HG03575 (cell line): Measurements from ENCODE around the gene GJA10.
"Not testable (repeated sequence)": the region's sequence is repeated elsewhere in the genome, so short reads cannot be mapped to it uniquely, and the experiment has no call there.

Source experiments
- ATAC-seq: cut with Tn5 transposase; IDR thresholded peaks from one replicate; pipeline ENCODE4 v1.9.1; 2021; ENCODE audit not compliant: unreplicated experiment, insufficient number of reproducible peaks, low FRiP score; ENCODE audit errors: extremely low read depth

The GJA10 gene

GRCh38 chr6:89894169-89894568 is at the start of gene GJA10:
TSS of gene GJA10 (plus strand) at chr6:89894469. CDS start at chr6:89894469, 0 bp downstream.
- ATAC-seq = no peak

DNA sequence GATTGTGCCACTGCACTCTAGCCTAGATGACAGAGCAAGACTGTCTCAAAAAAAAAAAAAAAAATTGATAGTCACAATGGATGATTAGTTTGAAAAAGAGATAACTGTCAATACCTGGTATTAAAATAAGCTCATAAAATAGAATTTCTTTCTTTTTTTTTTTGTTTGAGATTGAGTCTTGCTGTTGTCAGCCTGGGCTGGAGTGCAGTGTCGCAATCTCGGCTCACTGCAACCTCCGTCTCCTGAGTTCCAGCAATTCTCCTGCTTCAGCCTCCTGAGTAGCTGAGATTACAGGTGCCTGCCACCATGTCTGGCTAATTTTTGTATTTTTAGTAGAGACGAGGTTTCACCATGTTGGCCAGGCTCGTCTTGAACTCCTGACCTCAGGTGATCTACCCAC is 46.8 kb upstream of the GJA10 start:
- not testable (repeated sequence) for ATAC-seq

DNA sequence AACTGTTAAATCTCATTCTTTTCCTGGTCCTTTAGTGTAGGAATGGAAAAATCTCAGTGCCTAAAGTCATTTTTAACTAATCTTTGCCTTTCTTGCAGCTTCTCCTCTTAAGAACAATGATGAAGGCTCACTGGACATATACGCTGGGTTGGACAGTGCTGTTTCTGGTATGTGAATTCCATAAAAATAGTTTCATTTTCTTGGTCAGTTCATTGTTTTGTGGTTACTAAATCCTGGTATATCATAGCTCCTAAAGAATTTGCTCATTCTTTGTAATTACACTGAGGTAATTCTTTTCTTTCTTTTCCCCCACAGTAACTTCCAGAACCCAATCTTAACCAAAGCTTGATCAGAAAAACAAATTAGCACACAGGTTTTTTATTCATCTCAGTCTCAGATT is 41.2 kb upstream of the GJA10 start:
- no peak for ATAC-seq

DNA sequence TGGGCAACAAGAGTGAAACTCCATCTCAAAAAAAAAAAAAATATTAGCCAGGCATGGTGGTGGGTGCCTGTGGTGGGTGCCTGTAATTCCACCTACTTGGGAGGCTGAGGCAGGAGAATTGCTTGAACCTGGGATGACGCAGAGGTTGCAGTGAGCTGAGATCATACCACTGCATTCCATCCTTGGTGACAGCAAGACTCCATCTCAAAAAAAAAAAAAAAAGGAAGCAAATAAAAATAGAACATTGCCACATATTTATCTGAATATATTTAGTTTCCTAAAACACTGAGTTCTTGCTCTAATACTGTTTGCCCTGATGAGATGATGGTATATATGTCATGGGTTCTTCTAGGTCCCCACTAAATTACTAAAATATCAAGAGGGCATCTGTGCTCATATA is 36.2 kb upstream of the GJA10 start:
- ATAC-seq = no peak

DNA sequence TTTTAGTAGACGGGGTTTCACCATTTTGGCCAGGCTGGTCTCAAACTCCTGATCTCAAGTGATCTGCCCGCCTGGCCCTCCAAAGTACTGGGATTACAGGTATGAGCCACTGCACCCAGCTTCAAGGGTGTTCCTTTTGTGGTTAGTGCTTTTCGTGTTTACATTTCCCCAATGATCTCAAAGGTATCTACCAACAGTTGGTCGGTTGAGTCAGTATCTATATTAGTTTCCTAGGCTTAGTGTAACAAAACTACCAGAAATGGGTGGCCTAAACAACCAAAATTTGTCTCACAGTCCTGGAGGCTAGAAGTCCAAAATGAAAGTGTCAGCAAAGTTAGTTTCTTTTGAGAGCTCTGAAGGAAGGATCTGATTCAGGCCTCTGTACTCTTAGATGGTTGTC is 34.5 kb upstream of the GJA10 start:
- ATAC-seq = peak; percentile 42

DNA sequence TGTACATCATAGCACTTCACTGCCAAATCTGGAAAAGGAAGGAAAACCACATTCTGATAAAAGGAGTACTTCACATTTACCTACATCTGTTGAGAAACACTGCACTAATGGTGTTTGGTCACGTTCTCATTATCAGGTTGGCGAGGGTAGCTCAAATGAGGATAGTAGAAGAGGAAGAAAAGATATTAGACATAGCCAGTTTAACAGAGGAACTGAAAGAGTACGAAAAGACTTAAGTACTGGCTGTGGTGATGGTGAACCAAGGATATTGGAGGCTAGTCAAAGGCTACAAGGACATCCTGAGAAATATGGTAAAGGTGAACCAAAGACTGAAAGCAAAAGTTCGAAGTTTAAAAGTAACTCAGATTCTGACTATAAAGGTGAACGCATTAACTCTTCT is 32.0 kb upstream of the GJA10 start:
- no peak for ATAC-seq

DNA sequence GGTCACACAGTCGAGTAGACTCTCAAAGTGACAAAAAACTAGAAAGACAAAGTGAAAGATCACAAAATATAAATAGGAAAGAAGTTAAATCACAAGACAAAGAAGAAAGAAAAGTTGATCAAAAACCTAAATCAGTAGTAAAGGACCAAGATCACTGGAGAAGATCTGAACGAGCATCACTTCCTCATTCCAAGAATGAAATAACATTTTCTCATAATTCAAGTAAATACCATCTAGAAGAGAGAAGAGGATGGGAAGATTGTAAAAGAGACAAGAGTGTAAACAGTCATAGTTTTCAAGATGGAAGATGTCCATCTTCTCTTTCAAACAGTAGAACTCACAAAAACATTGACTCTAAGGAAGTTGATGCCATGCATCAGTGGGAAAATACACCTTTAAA is 31.6 kb upstream of the GJA10 start:
- ATAC-seq = no peak

DNA sequence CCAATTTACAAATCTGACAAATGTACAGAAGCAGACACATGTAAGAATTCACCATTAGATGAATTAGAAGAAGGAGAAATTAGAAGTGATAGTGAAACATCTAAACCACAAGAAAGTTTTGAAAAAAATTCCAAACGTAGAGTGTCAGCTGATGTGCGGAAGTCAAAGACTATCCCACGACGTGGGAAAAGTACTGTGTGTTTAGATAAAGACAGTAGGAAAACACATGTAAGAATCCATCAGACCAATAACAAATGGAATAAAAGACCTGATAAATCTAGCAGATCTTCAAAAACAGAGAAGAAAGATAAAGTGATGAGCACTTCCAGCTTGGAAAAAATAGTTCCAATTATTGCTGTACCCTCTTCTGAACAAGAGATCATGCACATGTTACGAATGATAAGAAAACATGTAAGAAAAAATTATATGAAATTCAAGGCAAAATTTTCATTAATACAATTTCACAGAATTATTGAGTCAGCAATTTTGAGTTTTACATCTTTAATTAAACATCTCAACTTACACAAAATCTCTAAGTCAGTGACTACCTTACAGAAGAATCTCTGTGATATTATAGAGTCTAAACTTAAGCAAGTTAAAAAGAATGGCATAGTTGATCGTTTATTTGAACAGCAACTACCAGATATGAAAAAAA is 28.1 kb upstream of the GJA10 start:
- ATAC-seq = no peak

DNA sequence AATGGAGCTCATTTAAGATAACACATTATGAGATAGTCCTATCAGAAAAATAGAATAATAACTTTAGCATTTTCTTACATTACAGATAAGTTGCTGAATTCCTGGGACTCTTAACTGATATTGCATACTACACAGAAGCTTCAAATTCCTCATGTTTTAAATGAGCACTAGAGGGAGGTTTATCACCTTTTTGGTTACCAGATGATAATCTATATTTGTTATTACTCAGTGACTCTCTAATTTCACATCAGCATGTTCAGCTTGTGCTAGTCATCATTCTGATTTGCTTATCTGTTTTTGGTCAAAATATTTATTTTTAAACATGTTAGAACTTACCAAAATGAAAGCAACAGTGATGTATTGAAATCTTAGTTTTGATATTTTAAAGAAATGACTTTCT is 20.5 kb upstream of the GJA10 start:
- ATAC-seq = no peak

DNA sequence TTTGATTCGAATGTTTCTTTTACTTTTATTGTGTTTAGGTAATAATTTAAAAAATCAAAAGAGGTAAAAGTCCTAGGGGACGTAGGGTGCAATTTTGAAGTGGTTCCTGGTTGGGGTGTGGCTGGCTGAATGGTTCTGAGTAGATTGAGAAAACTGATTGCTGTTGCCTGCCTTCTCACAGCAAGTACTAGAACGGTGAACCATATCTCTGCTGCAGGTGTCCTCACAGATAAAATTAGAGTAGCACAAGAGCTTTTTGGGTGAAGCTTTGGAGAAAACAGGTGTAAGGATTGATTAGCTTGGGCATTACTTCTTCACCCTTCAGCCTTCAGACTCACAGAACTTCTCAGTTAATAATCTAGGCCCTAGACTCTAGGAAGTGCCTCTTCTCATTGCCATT is 19.8 kb upstream of the GJA10 start:
- ATAC-seq = no peak

DNA sequence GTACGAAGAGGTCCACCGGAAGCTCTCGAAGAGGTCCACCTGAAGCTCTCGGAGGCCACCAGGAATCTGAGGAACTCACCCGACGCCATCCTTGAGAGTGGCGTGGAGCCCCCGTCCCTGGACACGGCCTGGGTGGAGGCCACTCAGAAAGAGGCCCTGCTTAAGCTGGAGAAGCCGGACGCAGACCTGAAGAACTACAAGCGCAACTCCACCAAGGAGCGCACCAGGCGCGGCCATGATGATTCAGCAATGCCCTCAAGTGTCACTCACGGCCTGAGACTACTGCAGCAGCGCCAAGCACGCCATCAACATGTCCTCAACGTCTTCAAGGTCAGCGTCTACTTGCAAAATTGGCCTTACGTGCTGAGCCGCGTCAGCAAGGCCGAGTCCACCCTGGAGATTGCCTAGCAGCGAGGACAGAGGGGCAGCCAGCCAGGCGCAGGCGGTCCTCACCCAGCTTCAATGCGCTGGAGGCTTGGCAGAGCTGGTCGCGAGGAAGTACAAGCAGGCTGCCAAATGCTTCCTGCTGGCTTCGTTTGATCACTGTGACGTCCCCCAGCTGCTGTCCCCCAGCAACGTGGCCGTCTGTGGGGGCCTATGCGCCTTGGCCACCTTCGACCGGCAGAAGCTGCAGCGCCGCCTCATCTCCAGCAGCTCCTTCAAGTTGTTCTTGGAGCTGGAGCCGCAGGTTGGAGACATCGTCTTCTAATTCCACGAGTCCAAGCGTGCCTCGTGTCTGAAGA is 7.7 kb upstream of the GJA10 start:
- ATAC-seq = no peak

- no peak for ATAC-seq
Measured at GRCh38 chr6:89887452-89888137, 6.7 kb upstream of the GJA10 start.

GRCh38 chr6:89888138-89888514 is 6.1 kb upstream of the GJA10 start:
- ATAC-seq = no peak

DNA sequence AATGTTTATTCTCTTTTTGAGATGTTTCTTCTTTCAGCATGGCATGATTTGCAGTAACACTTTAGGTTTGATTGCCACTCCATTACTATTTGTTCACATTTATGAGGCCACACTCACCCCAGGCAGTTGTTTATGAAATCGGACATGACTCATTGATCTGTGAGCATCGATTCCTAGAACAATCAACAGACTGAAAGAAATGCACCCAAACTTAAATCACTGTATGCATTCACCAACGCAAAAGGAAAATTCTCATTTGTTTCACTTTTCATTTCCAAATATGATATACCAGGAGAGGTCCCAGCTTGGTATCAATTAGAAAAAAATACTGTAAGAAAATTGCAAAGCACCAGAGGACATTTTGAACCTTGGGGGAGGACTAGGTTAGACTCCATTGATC is 5.4 kb upstream of the GJA10 start:
- no peak for ATAC-seq

DNA sequence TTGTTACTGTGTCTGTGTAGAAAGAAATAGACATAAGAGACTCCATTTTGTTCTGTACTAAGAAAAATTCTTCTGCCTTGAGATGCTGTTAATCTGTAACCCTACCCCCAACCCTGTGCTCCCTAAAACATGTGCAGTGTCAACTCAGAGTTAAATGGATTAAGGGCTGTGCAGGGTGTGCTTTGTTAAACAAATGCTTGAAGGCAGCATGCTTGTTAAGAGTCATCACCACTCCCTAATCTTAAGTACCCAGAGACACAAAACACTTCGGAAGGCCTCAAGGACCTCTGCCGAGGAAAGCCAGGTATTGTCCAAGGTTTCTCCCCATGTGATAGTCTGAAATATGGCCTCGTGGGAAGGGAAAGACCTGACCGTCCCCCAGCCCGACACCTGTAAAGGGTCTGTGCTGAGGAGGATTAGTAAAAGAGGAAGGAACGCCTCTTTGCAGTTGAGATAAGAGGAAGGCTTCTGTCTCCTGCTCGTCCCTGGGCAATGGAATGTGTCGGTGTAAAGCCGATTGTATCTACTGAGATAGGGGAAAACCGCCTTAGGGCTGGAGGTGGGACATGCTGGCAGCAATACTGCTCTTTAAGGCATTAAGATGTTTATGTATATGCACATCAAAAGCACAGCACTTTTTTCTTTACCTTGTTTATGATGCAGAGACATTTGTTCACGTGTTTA is 3.3 kb upstream of the GJA10 start:
- not testable (repeated sequence) for ATAC-seq

DNA sequence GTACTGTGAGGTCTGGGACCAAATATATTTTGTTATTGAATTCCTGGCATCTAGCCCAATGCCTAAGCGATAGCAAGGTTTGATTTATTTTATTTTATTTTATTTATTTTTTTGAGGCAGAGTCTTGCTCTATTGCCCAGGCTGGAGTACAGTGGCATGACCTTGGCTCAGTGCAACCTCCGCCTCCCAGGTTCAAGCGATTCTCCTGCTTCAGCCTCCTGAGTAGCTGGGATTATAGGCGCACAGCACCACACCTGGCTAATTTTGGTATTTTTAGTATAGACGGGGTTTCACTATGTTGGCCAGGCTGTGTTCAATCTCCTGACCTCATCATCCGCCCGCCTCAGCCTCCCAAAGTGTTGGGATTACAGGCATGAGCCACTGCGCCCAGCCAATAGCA is 1.7 kb upstream of the GJA10 start:
- ATAC-seq = not testable (repeated sequence)

DNA sequence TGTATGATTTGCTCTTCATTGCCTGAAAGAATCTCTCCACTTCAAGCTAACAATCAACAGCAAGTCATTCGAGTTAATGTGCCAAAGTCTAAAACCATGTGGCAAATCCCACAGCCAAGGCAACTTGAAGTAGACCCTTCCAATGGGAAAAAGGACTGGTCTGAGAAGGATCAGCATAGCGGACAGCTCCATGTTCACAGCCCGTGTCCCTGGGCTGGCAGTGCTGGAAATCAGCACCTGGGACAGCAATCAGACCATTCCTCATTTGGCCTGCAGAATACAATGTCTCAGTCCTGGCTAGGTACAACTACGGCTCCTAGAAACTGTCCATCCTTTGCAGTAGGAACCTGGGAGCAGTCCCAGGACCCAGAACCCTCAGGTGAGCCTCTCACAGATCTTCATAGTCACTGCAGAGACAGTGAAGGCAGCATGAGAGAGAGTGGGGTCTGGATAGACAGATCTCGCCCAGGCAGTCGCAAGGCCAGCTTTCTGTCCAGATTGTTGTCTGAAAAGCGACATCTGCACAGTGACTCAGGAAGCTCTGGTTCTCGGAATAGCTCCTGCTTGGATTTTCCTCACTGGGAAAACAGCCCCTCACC is 1.1 kb downstream of the GJA10 start:
- ATAC-seq = no peak

- not testable (repeated sequence) for ATAC-seq
Measured at GRCh38 chr6:89910001-89910901, 16.0 kb downstream of the GJA10 start.

GRCh38 chr6:89910902-89911240 is 16.6 kb downstream of the GJA10 start:
- no peak for ATAC-seq
